Pancreas (tissue), 10 donors: ENCODE results near the gene POLD4. TPM values are rescaled to one million over a fixed set of nuclear protein-coding genes. Genes with fewer than 3 reads are reported as not detected.
A peak's percentile ranks its signal among the peaks of the same experiment; 100 is the strongest.

Experiments
- ATAC-seq, 4 donors: fragments of 200-7000 bp; cut with Tn5 transposase; one replicate each; pipeline versions ENCODE4 v1.8.0 to v1.9.1; 2020; ENCODE audit warnings: mild to moderate bottlenecking in 4 of 4, moderate library complexity in 4 of 4
- DNase-seq, 6 donors: peaks; one replicate each; pipeline ENCODE4 v3.0.0-alpha.2; 2020
- FAIRE-seq: peaks from 2 replicates; lab custom pipeline; 2012; peaks lifted over from hg19 to GRCh38; lab: Jason Lieb, UNC
- H3K27ac ChIP-seq, 4 donors: fragments of 200-600 bp; sonication (generic); 1 replicate in 3 of 4; 2 replicates in 1 of 4; pipeline versions ENCODE4 v1.5.0 to v1.8.0; 2020
- H3K27me3 ChIP-seq, 4 donors: fragments of 200-600 bp; one replicate each; pipeline ENCODE4 v1.8.0; 2021
- H3K36me3 ChIP-seq, 3 donors: fragments of 200-600 bp; sonication (generic) in 1 of 3; one replicate each; pipeline versions ENCODE4 v1.5.0 to v1.8.0; 2020 to 2021
- H3K4me1 ChIP-seq, 3 donors: fragments of 200-600 bp; one replicate each; pipeline ENCODE4 v1.8.0; 2021
- H3K4me3 ChIP-seq, 4 donors: fragments of 200-600 bp; sonication (generic) in 2 of 4; one replicate each; pipeline versions ENCODE4 v1.5.0 to v1.8.0; 2020 to 2021
- H3K9me3 ChIP-seq, 4 donors: fragments of 200-600 bp; one replicate each; pipeline ENCODE4 v1.8.0; 2021
- WGBS, 2 donors: extraction: QIAGEN DNeasy Blood & Tissue Kit; methylation state at CpG; one replicate each; pipeline ENCODE4 v1.1.7; 2013; 5-methylcytosine and 5-hydroxymethylcytosine counted together
- intact Hi-C, 3 donors: fragments of 100-400 bp; cut with DNase I; formaldehyde crosslinking; loops; one replicate each; pipeline versions ENCODE4 v1.11.1 to v1.14.2; 2022
- polyA plus RNA-seq, 2 donors: library from polyadenylated mRNA; stranded (reverse); fragments of 200-250 nt; gene quantifications; one replicate each; pipeline ENCODE4 v1.2.3, GENCODE V29; 2013
- total RNA-seq, 6 donors: library from RNA; stranded (reverse); fragmentation: NEBNext Ultra II Directional in 4 of 6; extraction: Animal tissue kit (Norgen Biotek cat#: 25700) in 4 of 6; gene quantifications; one replicate each; pipeline versions ENCODE4 v1.2.1 to v1.2.4, GENCODE V29; 2021 to 2023
- TF ChIP-seq, protein P1 (sequence below), 4 donors: fragments of 200-600 bp; sonication (generic) in 3 of 4; IDR thresholded peaks; one replicate each; pipeline versions ENCODE4 v1.5.0 to v1.8.0; 2021; ENCODE audit warnings: antibody characterized with exemption in 4 of 4
- donor health status: healthy with polysubstance abuse.
- donor health status: DM: no; HTN: no; CAD: no; lungs with moderate emphysema.
- donor health status: DM: no; HTN: no; CAD: no.
- donor health status: control.
- donor health status: control.
- donor health status: Bipolar disorder and iron deficiency.
- donor health status: DM: yes; HTN: yes; CAD: no.
- donor health status: DM: no; HTN: no; CAD: no.
- donor health status: DM: no; HTN: no; CAD: no.
- donor health status: DM: yes; HTN: yes; CAD: no.

The POLD4 gene
- total and polyA plus RNA-seq, 8 donors: 35.0 to 99.3 (median 46.0) TPM

DNA sequence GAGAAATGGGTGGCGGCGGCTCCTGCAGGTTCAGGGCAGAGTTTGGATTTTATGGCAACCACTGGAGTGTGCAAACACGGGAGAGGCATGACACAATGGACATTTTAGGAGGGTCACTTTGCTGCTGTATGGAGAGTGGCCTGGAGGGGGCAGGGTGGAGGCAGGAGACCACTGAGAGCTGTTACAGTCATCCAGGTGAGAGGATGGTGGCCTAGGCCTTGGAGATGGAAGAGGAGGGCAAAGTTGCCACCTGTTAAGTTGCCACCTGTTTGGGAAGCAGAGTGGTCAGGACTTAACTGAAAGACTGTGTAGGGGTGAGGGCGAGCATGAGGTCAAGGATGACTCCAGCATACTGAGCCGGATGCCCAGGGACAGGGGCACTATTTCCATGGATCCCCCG is 36.1 kb upstream of the POLD4 start:
- DNase-seq (peak in 3 of 6 donors; percentile 55 to 75 (median 63)), FAIRE-seq (no peak), ATAC-seq (peak in 2 of 4 donors; percentile 10 to 46)

GRCh38 chr11:67387518-67387917 is 34.2 kb upstream of the POLD4 start:
- TF ChIP-seq, protein P1, sequence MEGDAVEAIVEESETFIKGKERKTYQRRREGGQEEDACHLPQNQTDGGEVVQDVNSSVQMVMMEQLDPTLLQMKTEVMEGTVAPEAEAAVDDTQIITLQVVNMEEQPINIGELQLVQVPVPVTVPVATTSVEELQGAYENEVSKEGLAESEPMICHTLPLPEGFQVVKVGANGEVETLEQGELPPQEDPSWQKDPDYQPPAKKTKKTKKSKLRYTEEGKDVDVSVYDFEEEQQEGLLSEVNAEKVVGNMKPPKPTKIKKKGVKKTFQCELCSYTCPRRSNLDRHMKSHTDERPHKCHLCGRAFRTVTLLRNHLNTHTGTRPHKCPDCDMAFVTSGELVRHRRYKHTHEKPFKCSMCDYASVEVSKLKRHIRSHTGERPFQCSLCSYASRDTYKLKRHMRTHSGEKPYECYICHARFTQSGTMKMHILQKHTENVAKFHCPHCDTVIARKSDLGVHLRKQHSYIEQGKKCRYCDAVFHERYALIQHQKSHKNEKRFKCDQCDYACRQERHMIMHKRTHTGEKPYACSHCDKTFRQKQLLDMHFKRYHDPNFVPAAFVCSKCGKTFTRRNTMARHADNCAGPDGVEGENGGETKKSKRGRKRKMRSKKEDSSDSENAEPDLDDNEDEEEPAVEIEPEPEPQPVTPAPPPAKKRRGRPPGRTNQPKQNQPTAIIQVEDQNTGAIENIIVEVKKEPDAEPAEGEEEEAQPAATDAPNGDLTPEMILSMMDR (IDR thresholded peaks at IDR 0.05): no peak
- FAIRE-seq (no peak), DNase-seq (no peak), ATAC-seq (no peak)
- H3K9me3 ChIP-seq: no peaks in the 10 kb centered on the region
- 60 to 63% methylated on average over 6 of the region's 6 CpGs for WGBS, 2 donors
- no peaks in the 10 kb centered on the region for H3K36me3 ChIP-seq
- no peak overlapping the region for H3K27ac ChIP-seq
- intact Hi-C loops: loop anchor here in 1 of 3 donors (10.0 kb wide), 1 partner anchor 133 kb away; no protein-coding TSS in a partner anchor
- H3K4me1 ChIP-seq: peaks cover 0 to 9% (median 0%) of the 10 kb centered on the region in 3 donors
- no peak overlapping the region for H3K4me3 ChIP-seq
- no peaks in the 10 kb centered on the region for H3K27me3 ChIP-seq

More for the DNA sequence above, 36.1 kb upstream of the POLD4 start:
- H3K4me3 ChIP-seq: no peak overlapping the region
- 58 to 60% methylated on average over 6 of the region's 6 CpGs for WGBS, 2 donors
- TF ChIP-seq, protein P1 (IDR thresholded peaks at IDR 0.05): peak in 2 of 4 donors; percentile 18 to 27
- H3K27me3 ChIP-seq: no peaks in the 10 kb centered on the region
- no peak overlapping the region for H3K27ac ChIP-seq
- H3K9me3 ChIP-seq: no peaks in the 10 kb centered on the region
- H3K4me1 ChIP-seq: peaks cover 0 to 9% (median 0%) of the 10 kb centered on the region in 3 donors
- intact Hi-C loops: loop anchor here in 1 of 3 donors (10.0 kb wide), 1 partner anchor 135 kb away; no protein-coding TSS in a partner anchor
- H3K36me3 ChIP-seq: no peaks in the 10 kb centered on the region

DNA sequence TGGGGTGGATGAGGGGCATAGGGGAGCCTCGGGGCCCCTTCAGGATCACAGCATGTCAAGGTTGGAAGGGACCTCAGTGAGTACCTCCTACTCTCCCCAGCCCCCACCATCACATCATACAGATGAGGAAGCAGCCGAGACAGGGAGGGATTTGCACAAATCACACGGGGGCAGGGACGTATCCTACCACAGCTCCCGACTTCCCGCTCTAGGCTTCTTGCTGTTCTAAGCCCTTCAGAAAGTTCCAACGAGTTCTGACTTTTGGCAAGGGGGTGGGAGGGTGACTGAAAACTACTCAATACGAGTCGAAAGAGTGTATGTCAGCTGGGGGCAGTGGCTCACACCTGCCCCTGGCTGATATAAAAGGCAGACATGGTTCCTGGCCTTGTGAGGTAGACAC is 33.7 kb upstream of the POLD4 start:
- H3K36me3 ChIP-seq: no peaks in the 10 kb centered on the region
- TF ChIP-seq, protein P1 (IDR thresholded peaks at IDR 0.05): no peak
- 38 to 44% methylated on average over 9 of the region's 9 CpGs for WGBS, 2 donors
- no peak for DNase-seq
- no peaks in the 10 kb centered on the region for H3K27me3 ChIP-seq
- peaks cover 0 to 9% (median 0%) of the 10 kb centered on the region in 3 donors for H3K4me1 ChIP-seq
- H3K9me3 ChIP-seq: no peaks in the 10 kb centered on the region
- no peak for ATAC-seq
- no peak overlapping the region for H3K27ac ChIP-seq
- H3K4me3 ChIP-seq: no peak overlapping the region
- FAIRE-seq: no peak
- intact Hi-C loops: loop anchor here in 1 of 3 donors (10.0 kb wide), 1 partner anchor 132 kb away; no protein-coding TSS in a partner anchor

- WGBS, 2 donors: 43 to 53% methylated on average over 3 of the region's 3 CpGs
- intact Hi-C loops: loop anchor here in 2 of 3 donors (5.0 to 10.0 kb wide), 2 partner anchors 38 to 130 kb away; no protein-coding TSS in a partner anchor
- peak in 3 of 4 donors; percentile 2 to 30 (median 7) for ATAC-seq
- Histone ChIP-seq H3K4me3 (no peak overlapping the region), H3K36me3 (no peaks in the 10 kb centered on the region), H3K27ac (no peak overlapping the region), H3K27me3 (no peaks in the 10 kb centered on the region), H3K9me3 (no peaks in the 10 kb centered on the region), H3K4me1 (no peaks in the 10 kb centered on the region)
- FAIRE-seq: no peak
- TF ChIP-seq, protein P1 (IDR thresholded peaks at IDR 0.05): no peak
- DNase-seq: no peak
These were observed 31.6 kb upstream of the POLD4 start for GRCh38 chr11:67384851-67385366.
